Measurements from ENCODE around the gene KIAA1549.

DNA sequence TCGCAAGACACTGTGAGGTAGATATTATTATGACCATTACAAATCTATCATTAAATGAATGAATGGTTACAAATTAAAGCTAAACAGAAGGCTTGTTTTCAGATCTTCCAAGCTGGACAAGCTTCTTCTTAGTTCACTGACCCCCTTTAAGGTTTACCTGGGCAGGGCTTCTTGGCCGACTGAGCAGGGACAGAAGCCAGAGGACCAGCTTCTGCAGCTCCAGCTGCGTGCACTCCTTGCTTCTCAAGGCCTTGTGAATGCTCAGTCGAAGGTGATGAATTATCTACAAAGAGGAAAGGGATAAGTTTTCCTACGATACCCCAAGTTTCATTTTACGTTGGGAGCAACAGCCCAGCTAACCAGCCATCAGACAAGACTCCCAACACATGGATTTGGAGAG, 45.4 kb upstream of the KIAA1549 start:
- TF ChIP-seq ZSCAN29 (IDR thresholded peaks at IDR 0.05) (no peak), PAX5 (IDR thresholded peaks at IDR 0.05; ENCODE audit: borderline replicate concordance, low read depth, low read length) (no peak), EZH2 (IDR thresholded peaks at IDR 0.05; ENCODE audit: borderline replicate concordance, control insufficient read depth, low read depth, low read length) (no peak), SREBF2 (IDR thresholded peaks at IDR 0.05; ENCODE audit: low read length) (no peak), NBN (IDR thresholded peaks at IDR 0.05) (no peak), POLR2AphosphoS2 (IDR thresholded peaks at IDR 0.05; ENCODE audit: low read depth, low read length) (no peak), CBX5 (IDR thresholded peaks at IDR 0.05; ENCODE audit: low read depth) (no peak)
- TF ChIP-seq, protein P1, sequence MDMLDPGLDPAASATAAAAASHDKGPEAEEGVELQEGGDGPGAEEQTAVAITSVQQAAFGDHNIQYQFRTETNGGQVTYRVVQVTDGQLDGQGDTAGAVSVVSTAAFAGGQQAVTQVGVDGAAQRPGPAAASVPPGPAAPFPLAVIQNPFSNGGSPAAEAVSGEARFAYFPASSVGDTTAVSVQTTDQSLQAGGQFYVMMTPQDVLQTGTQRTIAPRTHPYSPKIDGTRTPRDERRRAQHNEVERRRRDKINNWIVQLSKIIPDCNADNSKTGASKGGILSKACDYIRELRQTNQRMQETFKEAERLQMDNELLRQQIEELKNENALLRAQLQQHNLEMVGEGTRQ (IDR thresholded peaks at IDR 0.05; ENCODE audit: borderline replicate concordance, low read depth, low read length): no peak
- TF ChIP-seq, protein P2, sequence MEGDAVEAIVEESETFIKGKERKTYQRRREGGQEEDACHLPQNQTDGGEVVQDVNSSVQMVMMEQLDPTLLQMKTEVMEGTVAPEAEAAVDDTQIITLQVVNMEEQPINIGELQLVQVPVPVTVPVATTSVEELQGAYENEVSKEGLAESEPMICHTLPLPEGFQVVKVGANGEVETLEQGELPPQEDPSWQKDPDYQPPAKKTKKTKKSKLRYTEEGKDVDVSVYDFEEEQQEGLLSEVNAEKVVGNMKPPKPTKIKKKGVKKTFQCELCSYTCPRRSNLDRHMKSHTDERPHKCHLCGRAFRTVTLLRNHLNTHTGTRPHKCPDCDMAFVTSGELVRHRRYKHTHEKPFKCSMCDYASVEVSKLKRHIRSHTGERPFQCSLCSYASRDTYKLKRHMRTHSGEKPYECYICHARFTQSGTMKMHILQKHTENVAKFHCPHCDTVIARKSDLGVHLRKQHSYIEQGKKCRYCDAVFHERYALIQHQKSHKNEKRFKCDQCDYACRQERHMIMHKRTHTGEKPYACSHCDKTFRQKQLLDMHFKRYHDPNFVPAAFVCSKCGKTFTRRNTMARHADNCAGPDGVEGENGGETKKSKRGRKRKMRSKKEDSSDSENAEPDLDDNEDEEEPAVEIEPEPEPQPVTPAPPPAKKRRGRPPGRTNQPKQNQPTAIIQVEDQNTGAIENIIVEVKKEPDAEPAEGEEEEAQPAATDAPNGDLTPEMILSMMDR (IDR thresholded peaks at IDR 0.05 in 2 of 3, conservative IDR thresholded peaks at IDR 0.05 in 1 of 3; ENCODE audit: control insufficient read depth in 2 of 3, extremely low read depth in 1 of 3, insufficient read depth in 1 of 3, low read depth in 3 of 3, low read length in 3 of 3): no peak
